Ammon's horn (tissue), 1 donor: ENCODE measurements around the gene FBXO48.
A peak's percentile ranks its signal among the peaks of the same experiment; 100 is the strongest.
"Not testable (repeated sequence)": the region's sequence is repeated elsewhere in the genome, so short reads cannot be mapped to it uniquely, and the experiment has no call there.

Source experiments
- DNase-seq: peaks from one replicate; pipeline ENCODE4 v3.0.0-alpha.2; 2016; ENCODE audit warnings: low spot score

FBXO48 gene

DNA sequence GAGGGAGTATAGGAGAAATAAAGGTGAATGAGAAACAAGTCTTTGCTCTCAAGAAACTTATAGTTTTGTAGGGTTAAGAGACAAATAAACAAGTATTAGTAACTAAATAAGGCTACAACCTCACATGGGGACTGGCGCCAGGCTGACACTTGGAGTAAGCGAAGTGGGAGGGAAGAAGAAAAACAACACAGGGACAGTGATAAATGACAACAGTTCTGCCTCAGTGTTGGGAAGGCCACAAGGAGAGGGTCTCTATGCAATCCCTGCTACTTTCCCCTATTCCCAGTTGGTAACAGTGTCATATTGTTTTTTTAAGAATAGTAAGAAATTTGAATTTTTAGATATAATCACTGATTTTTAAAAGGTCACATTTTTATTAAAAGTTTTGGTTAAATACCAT, 4.3 kb upstream of the FBXO48 start:
- no peak for DNase-seq

DNA sequence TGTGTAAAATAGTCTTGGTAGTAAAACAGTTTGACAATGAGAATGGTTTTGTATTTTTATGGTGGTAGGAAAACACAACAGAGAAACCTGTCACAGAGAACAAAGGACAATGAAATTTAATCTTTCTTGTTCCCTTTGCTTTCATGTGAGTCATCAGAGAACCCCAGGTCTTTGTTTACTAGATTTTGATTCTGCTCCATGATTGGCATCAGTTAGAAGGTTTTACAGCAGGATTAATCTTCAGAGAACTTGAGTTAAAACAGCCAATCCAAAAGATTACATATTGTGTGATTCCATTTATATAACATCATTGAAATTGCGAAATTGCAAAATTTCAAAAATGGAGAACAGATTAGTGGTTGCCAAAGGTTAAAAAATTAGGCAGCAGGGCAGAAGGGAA, 2.8 kb upstream of the FBXO48 start:
- DNase-seq = no peak

DNA sequence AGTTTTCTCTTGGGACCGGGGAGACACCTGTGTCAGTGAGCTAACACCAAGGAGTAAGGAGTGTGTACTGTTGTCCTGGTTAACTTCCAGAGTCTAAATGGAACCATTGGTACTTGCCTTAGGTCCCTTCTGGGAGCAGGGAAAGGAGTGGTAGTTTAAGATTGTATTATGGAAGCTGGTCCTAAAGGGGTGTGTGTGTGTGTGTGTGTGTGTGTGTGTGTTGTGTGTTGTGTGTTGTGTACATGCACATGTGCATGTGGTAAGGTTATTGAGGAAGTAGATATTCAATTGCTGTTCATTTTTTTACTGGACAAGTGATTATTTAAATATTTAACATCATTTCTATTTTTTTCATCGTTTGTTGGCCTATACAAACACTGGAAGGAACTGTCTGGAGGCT, 1.7 kb upstream of the FBXO48 start:
- DNase-seq = no peak

DNA sequence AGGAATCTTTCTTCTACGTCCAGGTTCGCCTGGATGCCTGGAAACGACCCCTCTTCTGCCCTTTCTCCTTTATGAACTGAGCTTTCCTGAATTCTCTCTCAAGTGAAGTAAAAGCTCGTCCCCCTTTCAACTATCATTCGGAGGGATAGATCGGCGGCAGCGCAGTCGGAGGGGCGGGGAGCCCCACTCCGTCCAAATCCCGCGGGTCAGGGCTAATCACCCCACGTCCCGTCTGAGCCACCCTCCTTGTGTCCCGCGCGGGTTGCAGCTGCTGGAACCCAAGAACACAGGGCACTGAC, 367 bp downstream of the FBXO48 start:
- DNase-seq = no peak

DNA sequence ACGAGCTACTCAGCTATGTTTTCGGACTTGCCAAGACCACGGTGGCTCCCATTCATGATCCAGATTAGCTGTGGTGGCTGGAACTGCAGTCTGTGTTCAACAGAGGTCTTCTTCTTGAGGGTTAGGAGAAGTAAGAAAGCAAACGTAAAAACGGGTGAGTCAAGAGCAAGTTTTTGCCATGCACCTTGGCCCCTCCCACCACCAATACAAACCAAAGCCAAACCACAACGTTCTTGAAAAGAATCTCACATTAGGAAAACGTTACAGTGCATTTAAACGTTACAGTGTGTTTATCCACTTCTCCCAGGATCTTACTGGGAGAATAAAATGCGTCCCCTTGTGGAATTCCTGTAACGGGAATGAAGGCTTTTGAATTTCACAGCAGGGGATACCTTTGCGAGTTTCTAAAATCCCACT, 725 bp downstream of the FBXO48 start:
- peak; percentile 21 for DNase-seq

DNA sequence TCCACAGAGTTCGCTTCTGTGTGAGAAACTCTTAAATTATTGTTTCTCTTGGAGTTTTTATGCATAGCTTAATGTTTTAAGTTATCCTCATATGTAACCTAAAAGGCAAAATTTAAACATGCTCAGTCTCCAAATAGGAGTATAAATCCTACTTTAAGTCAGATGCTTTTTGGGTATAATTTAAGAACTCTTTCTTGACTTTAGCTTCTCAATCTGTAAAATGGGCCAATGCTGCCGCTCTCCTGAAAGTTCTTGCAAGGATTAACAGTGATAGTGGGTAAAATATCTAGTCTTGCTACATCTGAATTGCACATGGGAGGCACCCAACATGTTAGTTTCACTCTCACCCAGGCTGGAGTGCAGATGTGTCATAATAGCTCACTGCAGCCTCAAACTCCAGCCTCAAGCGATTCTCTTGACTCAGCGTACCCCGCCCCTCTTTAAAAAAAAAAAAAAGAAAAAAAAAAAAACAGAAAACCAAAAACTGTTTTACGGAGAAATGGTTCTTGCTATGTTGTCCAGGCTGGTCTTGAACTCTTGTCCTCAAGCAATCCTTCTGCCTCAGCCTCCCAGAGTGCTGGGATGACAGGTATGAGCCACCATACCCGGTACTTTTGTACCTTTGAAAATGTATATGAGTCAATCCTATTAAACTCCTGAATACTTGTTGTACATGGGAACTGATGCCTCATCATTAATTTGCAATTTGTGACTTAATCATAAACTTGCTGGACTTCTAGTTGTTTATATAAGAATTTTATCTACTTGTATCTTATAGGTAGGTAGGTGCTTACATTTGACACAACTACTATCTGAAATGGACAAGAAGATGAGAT, 1.8 kb downstream of the FBXO48 start:
- no peak for DNase-seq

DNA sequence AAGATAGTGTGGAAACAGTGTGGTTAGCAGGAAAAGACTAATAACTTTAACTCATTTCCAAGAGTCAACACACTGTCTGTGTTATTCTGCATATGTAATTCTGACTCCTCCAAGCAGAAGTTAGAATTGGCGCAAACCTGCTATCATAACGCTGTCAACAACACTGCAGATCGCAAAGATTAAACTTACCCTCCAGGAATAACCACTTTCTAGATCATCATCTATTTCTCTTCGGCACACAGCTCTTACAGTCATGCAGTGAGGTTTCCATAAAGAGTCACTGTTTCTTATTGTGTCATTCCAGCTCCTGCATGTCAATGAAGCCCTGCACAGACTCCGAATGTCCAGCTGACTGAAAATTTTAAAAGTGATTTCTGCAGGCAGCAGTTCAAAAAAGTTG, 2.4 kb downstream of the FBXO48 start:
- DNase-seq = no peak

DNA sequence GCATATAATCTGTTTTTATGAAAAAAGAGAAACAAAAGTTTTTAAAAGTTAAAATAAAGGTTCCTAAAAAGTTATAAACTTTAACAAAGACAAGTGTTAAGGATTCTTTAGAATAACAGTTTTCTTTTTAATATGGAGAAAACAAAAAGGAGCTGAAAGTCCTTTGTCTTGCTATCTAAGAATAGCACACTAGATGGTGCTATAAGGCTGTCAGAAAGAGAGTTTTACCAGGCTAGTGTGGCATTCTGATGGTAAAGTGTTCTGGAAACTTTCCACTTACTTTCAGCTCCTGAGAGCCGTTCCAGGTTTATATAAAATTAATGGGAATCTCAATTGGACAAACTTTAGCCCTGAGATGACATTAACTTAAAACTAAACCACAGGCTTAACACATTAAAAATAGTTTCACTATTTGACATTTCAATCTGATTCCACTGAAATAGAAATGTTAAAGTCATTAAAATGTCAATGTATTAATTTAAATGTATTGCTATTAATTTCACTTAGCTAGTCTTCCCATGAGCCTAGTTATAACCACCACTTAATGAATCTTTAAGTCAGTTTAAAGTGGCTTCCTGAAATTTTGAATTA, 3.7 kb downstream of the FBXO48 start:
- DNase-seq = peak; percentile 67

DNA sequence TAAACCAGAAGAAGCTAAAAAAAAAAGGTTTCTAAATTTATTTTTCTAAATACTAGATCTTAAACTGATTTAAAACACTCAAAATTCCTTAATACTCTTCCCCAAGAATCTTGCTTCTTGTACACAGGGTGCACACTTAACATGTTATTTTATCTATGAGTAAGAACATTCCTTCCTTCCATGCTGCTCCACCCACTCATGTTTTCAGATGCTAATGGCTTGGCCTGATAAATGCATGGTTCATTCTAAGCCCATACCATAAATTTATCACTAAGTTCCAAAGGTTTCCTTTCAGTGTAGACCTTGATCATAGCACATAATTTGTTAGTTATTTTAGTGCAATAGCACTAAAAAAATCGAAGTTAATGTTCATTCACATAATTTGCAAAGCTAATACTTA, 8.1 kb downstream of the FBXO48 start:
- no peak for DNase-seq

DNA sequence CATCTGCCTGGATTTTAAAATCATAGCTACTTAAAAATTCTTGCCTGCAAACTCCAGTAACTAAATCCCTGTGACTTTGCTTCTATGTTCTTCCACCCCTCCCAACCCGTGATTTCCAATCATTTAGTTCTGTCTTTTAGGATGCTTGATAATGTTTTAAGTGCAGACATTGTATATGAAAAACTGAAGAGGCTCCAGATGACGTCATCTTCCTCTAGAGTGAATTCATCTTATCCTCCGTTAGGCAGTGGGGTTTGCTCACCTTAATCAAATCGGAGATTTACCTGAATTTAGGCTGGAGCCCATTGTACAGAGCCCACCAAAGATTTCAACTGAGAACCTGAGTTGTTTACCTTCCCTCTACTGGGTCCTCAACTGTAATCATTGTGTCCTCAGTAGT, 10.9 kb downstream of the FBXO48 start:
- no peak for DNase-seq

DNA sequence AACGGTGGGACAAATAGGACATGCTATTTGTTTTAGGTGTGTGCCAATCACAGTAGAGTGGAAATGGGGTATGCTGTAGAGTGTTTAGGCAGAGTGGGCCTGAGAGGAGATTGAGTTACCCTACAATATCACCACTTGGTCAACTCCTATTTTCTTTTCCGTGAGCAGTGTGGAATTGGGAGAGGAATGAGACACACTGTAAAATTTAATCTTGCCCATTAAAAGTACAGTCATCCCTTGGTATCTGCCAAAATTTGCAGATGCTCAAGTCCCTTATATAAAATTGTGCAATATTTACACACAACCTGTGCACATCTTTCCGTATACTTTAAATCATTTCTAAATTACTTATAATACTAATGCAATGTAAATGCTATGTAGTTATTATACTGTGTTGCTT, 12.4 kb downstream of the FBXO48 start:
- DNase-seq = no peak

DNA sequence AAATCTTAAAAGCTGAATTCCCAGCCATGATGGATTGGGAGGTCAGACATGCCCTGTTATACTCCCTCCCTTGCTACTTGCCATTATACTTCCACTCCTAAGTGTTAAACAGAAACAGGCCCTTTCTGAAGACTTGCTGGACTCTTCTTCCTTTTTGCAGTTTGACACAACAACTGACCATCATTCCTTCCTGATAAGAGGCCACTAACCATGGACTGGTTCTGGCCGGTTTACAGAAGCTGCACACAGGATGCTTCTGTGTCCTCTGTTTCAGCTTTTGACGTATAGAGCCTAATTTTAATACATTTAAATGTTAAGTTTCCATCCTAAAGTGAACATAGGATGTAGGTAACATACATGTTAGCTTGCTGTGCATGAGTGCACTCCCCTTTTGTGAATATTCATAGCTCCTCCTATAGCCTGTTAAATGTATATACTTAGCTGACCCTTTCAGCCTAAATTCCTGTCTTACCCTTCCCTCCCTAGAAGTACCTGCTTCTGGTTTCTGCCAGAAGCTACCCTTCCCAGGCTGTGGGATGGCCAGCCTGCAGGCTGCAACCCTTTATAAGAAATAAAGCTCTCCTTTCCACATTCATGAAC, 13.2 kb downstream of the FBXO48 start:
- no peak for DNase-seq

DNA sequence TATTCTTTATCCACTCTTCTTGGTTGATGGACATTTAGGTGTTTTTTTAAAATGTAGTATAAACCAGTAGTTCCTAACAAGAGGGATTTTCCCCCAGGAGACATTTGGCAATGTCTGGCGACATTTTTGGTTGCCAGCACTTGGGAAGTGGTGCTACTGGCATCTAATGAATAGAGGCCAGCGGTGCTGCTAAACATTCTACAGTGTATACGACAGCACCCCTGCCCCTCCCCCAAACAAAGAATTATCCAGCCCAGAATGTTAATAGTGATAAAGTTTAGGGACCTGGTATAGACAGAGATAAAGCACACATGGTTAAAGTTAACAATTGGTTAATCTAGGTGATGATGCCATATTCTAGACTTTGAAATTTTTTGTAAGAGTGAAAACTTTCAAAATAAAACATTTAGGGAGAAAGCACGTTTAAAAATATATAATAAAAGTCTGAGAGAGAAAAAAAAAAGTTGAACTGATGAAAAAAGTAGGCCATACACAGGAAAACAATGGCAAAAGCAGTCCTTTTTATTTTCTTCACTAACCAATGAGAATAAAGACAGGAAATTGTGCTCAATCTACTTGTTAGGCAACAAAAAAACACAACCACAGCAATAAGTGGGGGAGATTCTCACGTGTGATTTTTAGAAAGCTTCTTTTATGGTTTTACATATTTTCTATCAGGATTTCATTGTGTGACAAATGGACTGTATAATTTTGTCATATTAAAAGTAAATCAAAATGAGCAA, 14.8 kb downstream of the FBXO48 start:
- no peak for DNase-seq

DNA sequence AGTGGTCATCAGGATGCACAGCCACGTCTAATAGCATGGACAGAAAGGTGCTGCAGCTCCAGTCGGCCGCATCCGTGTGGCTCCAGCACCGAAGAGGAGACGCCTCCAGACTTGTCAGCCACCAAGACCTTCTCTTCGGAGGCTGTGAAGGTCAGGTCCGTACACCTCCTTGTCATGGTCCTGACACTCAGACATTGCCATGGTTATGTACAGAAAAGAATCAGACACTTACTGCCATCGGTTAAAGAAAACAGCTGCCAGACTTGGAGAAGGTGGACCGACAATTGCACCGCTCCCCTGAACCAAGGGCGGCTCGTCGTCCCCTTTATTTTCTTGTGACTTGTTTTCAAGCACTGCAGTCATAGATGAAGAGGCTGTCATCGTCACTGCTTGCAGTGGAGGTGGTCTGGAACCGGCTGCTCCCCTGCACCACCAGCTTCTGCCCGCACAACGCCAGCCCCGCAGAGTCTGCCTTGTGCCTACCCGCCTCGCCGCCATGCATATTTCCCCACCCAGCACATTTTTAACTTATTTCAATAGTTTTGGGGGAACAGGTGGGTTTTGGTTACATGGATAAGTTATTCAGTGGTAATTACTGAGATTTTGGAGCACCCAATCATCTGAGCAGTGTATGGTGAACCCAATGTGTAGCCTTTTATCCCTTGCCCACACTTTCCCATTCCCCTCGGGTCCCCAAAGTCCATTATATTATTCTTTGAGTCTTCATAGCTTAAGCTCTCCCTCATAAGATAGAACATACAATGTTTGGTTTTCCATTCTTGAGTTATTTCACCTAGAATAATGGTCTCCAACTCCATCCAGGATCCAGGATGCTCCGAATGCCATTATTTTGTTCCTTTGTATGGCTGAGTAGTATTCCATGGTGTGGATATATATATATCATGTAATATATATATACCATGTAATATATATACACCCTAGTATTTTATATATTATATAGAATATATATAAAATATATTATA, 18.1 kb downstream of the FBXO48 start:
- DNase-seq = no peak

DNA sequence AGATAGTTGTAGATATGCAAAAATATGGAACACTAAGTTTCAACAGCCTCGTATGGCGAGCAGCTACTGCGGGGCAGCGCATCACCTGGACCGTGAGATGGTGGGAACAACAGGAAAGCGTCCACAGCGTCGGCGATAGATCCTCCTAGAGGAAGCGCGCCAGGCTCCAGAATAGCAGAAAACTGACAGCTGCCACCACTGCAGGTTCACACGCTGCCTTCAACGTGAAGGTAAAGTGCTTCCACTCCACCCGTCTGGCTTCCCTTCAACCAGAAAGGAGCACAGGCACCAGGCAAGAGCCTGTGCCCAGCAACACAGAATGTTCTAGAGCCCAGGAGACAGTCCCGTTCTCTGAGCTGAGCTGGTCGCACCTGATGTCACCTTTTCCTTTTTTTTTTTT, 20.0 kb downstream of the FBXO48 start:
- DNase-seq = no peak

DNA sequence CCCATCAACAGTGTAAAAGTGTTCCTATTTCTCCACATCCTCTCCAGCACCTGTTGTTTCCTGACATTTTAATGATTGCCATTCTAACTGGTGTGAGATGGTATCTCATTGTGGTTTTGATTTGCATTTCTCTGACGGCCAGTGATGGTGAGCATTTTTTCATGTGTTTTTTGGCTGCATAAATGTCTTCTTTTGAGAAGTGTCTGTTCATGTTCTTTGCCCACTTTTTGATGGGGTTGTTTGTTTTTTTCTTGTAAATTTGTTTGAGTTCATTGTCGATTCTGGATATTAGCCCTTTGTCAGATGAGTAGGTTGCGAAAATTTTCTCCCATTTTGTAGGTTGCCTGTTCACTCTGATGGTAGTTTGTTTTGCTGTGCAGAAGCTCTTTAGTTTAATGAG, 20.7 kb downstream of the FBXO48 start:
- not testable (repeated sequence) for DNase-seq

DNA sequence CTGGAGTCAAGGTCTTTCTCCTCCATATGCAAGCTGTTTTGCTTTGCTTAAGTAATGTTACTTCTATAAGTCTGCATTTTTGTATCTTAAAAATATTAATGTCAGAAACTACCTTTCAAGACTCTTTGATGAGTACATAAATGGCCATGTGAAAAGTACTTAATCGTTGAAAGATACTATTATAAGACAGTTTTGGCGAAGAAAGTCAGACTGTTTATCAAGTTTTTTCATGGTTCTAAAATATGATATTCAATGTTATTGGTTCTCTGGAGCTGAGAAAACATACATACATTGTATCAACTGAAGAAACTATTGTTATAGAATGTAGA, 25.1 kb downstream of the FBXO48 start:
- no peak for DNase-seq

DNA sequence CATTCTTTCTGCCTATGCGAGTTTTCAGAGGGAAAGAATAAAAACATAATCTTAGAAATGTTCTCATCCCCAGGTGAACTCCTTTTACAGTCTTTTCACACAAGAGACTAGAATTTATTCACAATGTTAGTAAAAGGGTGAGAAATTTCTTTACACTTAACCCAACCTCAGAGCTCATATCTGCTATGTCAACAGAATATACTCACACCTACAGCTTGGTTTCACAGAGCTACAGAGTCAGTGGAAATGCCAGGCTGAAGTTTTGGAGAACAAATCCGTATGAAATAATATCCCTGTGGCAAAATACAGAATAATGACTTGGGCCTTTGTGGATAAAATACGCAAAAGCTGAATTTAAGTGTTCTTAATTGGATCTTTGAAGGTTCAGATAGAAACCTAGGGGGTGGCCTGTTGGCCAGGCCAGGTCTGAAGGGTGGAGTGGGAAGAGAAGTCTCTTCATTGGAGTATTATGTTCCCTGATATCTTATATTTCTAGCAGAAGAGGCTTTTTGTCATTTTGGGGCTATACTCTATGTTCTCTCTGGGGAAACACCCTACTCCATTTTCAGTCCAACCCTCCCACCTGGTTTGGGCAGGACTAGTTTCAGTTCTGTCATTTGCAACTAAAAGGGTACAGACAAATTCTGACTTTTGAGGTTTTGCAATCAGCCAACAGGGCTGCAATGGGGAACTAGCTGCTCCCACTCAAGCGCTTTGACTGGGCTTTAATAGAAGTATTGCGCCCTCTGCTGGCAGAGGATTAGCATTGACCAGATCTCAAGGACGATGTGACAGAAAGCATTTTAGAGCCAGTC, 25.7 kb downstream of the FBXO48 start:
- DNase-seq = peak; percentile 94

DNA sequence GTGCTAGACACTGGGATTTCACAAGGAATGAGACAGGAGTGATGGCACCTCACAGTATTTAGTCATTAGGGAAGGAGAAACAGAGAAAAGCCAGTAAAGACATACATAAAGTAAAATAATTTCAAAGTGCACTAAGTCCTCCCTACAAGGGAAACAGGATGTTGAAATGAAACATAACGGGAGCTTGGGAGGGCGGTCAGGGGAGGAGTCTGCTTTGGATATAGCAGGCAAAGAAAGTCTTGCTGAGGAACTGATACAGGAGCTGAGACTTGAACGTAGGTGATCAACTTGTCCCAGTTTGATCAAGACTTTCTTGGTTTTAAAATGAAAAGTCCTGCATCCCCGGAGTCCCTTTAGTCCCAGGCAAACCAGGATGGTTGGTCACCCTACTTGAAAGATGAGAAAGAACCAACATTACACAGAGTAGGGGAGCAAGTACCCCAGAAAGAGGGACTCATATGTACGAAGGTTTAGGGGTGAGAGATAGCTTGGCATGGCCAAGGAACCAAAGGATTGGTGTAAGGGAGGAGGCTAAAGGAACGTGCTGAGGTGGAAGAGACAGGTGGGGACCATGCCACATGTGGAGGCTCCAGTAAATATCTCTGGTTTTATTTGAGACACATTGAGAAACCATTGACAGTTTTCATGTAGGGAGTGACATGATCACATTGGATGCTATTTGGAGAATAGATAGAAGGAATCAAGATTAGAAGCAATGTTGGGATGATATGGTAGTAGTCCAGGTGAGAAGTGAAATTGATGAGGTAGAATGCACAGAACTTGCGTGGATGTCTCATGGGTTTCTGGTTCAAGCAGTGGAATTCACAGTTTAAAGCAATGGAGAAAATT, 28.4 kb downstream of the FBXO48 start:
- DNase-seq = no peak

DNA sequence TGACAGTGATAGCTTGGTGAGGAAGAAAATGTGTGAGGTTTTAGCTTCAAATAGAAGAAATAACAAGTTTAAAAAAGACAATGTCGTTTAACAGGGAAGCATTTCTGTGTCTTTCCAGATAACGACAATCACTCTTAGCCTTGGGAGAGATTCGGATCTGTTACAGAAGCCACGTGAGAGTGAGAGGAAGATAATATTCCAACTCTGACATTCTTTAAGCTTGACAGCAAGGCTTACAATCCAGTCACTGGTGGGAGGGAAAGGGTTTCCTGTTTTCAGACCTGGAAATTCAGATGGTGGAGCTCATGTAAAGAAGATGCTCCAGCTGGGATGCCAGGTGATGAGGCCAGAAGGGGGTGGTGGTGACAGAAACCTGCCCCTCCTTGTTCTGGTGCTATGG, 30.8 kb downstream of the FBXO48 start:
- no peak for DNase-seq
